CD4-positive, alpha-beta T cell (primary cell): ENCODE measurements around the gene LMBR1. TPM values are rescaled to one million over a fixed set of nuclear protein-coding genes. Genes with fewer than 3 reads are reported as not detected.

ENCODE experiments used
- ATAC-seq: fragments of 200-7000 bp; cut with Tn5 transposase; one replicate; pipeline ENCODE4 v1.10.0; 2022; ENCODE audit warnings: mild to moderate bottlenecking; ENCODE audit not compliant: poor library complexity
- CTCF ChIA-PET: fragments of 350-600 bp; sonication (Branson Sonifier 250); formaldehyde crosslinking; loops from one replicate; lab custom pipeline; 2021; ENCODE audit warnings: antibody characterized with exemption, inconsistent platforms; lab: Charles Lee
- POLR2A ChIA-PET: fragments of 350-600 bp; sonication (Branson Sonifier 250); formaldehyde crosslinking; loops from one replicate; lab custom pipeline; 2021; ENCODE audit warnings: antibody characterized with exemption, inconsistent platforms; lab: Charles Lee
- DNase-seq, 14 experiments: peaks; one replicate each; pipeline ENCODE4 v3.0.0-alpha.2; 2013 to 2020; ENCODE audit warnings: mixed read lengths in 2 of 14
- H3K27ac ChIP-seq, 2 donors: one replicate each; pipeline versions ENCODE4 v1.5.1 to v1.7.0; 2013; ENCODE audit warnings: low read length in 2 of 2, low read depth in 1 of 2, mild to moderate bottlenecking in 1 of 2
- H3K27me3 ChIP-seq, 2 experiments: 1 replicate in 1 of 2; 2 replicates in 1 of 2; pipeline versions ENCODE4 v1.6.1 to v1.7.0; 2013; ENCODE audit warnings: low read length in 2 of 2, control low read depth in 1 of 2, mild to moderate bottlenecking in 1 of 2, moderate library complexity in 1 of 2; ENCODE audit not compliant: insufficient read depth in 2 of 2, control insufficient read depth in 1 of 2
- H3K36me3 ChIP-seq: one replicate; pipeline ENCODE4 v1.6.1; 2013; ENCODE audit warnings: low read length, control low read depth; ENCODE audit not compliant: insufficient read depth
- H3K4me1 ChIP-seq: one replicate; pipeline ENCODE4 v1.6.1; 2013; ENCODE audit warnings: low read length, control low read depth; ENCODE audit not compliant: insufficient read depth
- H3K4me3 ChIP-seq: one replicate; pipeline ENCODE4 v1.5.1; 2013; ENCODE audit warnings: mild to moderate bottlenecking, low read length, moderate library complexity
- H3K9me3 ChIP-seq, 2 experiments: 1 replicate in 1 of 2; 2 replicates in 1 of 2; pipeline versions ENCODE4 v1.6.1 to v1.7.0; 2013; ENCODE audit warnings: low read length in 2 of 2, mild to moderate bottlenecking in 2 of 2, control low read depth in 1 of 2, moderate library complexity in 1 of 2; ENCODE audit not compliant: control insufficient read depth in 1 of 2, insufficient read depth in 1 of 2
- H3K27ac Mint-ChIP-seq: one replicate; pipeline ENCODE4 v1.8.0; 2020; ENCODE audit warnings: mixed read lengths
- H3K27me3 Mint-ChIP-seq: one replicate; pipeline ENCODE4 v1.8.0; 2021; ENCODE audit warnings: mixed read lengths
- H3K36me3 Mint-ChIP-seq: one replicate; pipeline ENCODE4 v1.8.0; 2021; ENCODE audit warnings: low read depth, mixed read lengths
- H3K4me1 Mint-ChIP-seq: one replicate; pipeline ENCODE4 v1.8.0; 2021; ENCODE audit warnings: low read depth, mixed read lengths
- H3K4me3 Mint-ChIP-seq: one replicate; pipeline ENCODE4 v1.8.0; 2020; ENCODE audit warnings: mild to moderate bottlenecking, mixed read lengths
- H3K9me3 Mint-ChIP-seq: one replicate; pipeline ENCODE4 v1.8.0; 2020; ENCODE audit warnings: mixed read lengths
- CTCF ChIP-seq: fragments of 200-600 bp; IDR thresholded peaks from one replicate; pipeline ENCODE4 v1.8.0; 2022; ENCODE audit warnings: antibody characterized with exemption, mild to moderate bottlenecking
- intact Hi-C, 2 experiments: fragments of 100-400 bp; cut with DNase I in 1 of 2; cut with micrococcal nuclease in 1 of 2; formaldehyde crosslinking; loops; one replicate each; pipeline versions ENCODE4 v1.15.1 to v1.9.0; 2023 to 2025; cut with DNase I, micrococcal nuclease
- total RNA-seq, 174 experiments: library from RNA in 2 of 174; stranded (reverse) in 2 of 174; gene quantifications; one replicate each; pipeline ENCODE4 v1.2.3 and lab custom pipeline; 2021 to 2026

Gene LMBR1
- total RNA-seq, 2 experiments from 2014 or later: 61.6 to 61.9 TPM

GRCh38 chr7:156795415-156795814 is 97.6 kb downstream of the LMBR1 start:
- Mint-ChIP-seq H3K27ac (no peak overlapping the region), H3K9me3 (no peaks in the 10 kb centered on the region), H3K36me3 (peaks cover 35% of the 10 kb centered on the region), H3K27me3 (no peaks in the 10 kb centered on the region), H3K4me1 (no peaks in the 10 kb centered on the region), H3K4me3 (no peak overlapping the region)
- no peaks in the 10 kb centered on the region for H3K4me1 ChIP-seq
- ChIA-PET CTCF (no interaction called here), POLR2A (no interaction called here)
- H3K36me3 ChIP-seq: peaks cover 9% of the 10 kb centered on the region
- ATAC-seq (no peak), DNase-seq (no peak)
- no peaks in the 10 kb centered on the region for H3K9me3 ChIP-seq
- no peak for TF ChIP-seq CTCF
- no peak overlapping the region for H3K27ac ChIP-seq
- intact Hi-C loops: no loop called here
- no peaks in the 10 kb centered on the region for H3K27me3 ChIP-seq
- H3K4me3 ChIP-seq: no peak overlapping the region

- POLR2A ChIA-PET: interaction anchor here (0.6 kb wide), 2 partner anchors 9 to 1663 kb away, joined by 3 read pairs; no protein-coding TSS in a partner anchor
- no peaks in the 10 kb centered on the region for H3K4me1 Mint-ChIP-seq
- TF ChIP-seq CTCF: no peak
Measured at GRCh38 chr7:156793334-156793733, 99.6 kb downstream of the LMBR1 start.

GRCh38 chr7:156792611-156793010 is 100.4 kb downstream of the LMBR1 start:
- intact Hi-C loops: no loop called here
- DNase-seq (no peak), ATAC-seq (no peak)
- Mint-ChIP-seq H3K4me1 (no peaks in the 10 kb centered on the region), H3K27ac (no peak overlapping the region), H3K27me3 (no peaks in the 10 kb centered on the region), H3K4me3 (no peak overlapping the region), H3K36me3 (peaks cover 26% of the 10 kb centered on the region), H3K9me3 (no peaks in the 10 kb centered on the region)
- ChIA-PET CTCF (no interaction called here), POLR2A (interaction anchor here (0.6 kb wide), 2 partner anchors 9 to 1662 kb away, joined by 3 read pairs; no protein-coding TSS in a partner anchor)
- H3K4me1 ChIP-seq: no peaks in the 10 kb centered on the region
- no peaks in the 10 kb centered on the region for H3K27me3 ChIP-seq
- TF ChIP-seq CTCF: no peak
- no peaks in the 10 kb centered on the region for H3K9me3 ChIP-seq
- no peak overlapping the region for H3K4me3 ChIP-seq
- no peak overlapping the region for H3K27ac ChIP-seq
- H3K36me3 ChIP-seq: peaks cover 9% of the 10 kb centered on the region

More at GRCh38 chr7:156793334-156793733, 99.6 kb downstream of the LMBR1 start:
- Histone ChIP-seq H3K27ac (no peak overlapping the region), H3K9me3 (no peaks in the 10 kb centered on the region), H3K4me1 (no peaks in the 10 kb centered on the region), H3K4me3 (no peak overlapping the region), H3K36me3 (peaks cover 9% of the 10 kb centered on the region), H3K27me3 (no peaks in the 10 kb centered on the region)
- H3K36me3 Mint-ChIP-seq: peaks cover 26% of the 10 kb centered on the region
- no peak overlapping the region for H3K27ac Mint-ChIP-seq
- CTCF ChIA-PET: no interaction called here
- intact Hi-C loops: no loop called here
- no peaks in the 10 kb centered on the region for H3K9me3 Mint-ChIP-seq
- ATAC-seq (no peak), DNase-seq (no peak)
- no peak overlapping the region for H3K4me3 Mint-ChIP-seq
- H3K27me3 Mint-ChIP-seq: no peaks in the 10 kb centered on the region
